Activated naive CD8-positive, alpha-beta T cell treated with anti-CD3 and anti-CD28 coated beads for 36 hours (primary cell): ENCODE results near the gene USP22. TPM values are rescaled to one million over a fixed set of nuclear protein-coding genes. Genes with fewer than 3 reads are reported as not detected.
"Not testable (repeated sequence)": the region's sequence is repeated elsewhere in the genome, so short reads cannot be mapped to it uniquely, and the experiment has no call there.

Experiments
- DNase-seq: peaks from one replicate; pipeline ENCODE4 v3.0.0; 2021
- H3K27ac Mint-ChIP-seq: one replicate; pipeline ENCODE4 v1.8.0; 2022; ENCODE audit warnings: mild to moderate bottlenecking, moderate library complexity, mixed read lengths
- H3K27me3 Mint-ChIP-seq: one replicate; pipeline ENCODE4 v1.8.0; 2022; ENCODE audit warnings: mild to moderate bottlenecking, mixed read lengths
- H3K36me3 Mint-ChIP-seq: one replicate; pipeline ENCODE4 v1.8.0; 2021; ENCODE audit warnings: mild to moderate bottlenecking, mixed read lengths
- H3K4me1 Mint-ChIP-seq: one replicate; pipeline ENCODE4 v1.8.0; 2021; ENCODE audit warnings: mixed read lengths
- H3K4me3 Mint-ChIP-seq: one replicate; pipeline ENCODE4 v1.8.0; 2022; ENCODE audit warnings: mild to moderate bottlenecking, moderate library complexity, mixed read lengths
- H3K9me3 Mint-ChIP-seq: one replicate; pipeline ENCODE4 v1.8.0; 2022; ENCODE audit warnings: mixed read lengths
- total RNA-seq, 2 experiments: library from RNA; stranded (reverse); gene quantifications; one replicate each; pipeline ENCODE4 v1.2.3, GENCODE V29; 2021

Gene USP22
- total RNA-seq, 2 experiments from 2014 or later: 178 to 183 TPM

DNA sequence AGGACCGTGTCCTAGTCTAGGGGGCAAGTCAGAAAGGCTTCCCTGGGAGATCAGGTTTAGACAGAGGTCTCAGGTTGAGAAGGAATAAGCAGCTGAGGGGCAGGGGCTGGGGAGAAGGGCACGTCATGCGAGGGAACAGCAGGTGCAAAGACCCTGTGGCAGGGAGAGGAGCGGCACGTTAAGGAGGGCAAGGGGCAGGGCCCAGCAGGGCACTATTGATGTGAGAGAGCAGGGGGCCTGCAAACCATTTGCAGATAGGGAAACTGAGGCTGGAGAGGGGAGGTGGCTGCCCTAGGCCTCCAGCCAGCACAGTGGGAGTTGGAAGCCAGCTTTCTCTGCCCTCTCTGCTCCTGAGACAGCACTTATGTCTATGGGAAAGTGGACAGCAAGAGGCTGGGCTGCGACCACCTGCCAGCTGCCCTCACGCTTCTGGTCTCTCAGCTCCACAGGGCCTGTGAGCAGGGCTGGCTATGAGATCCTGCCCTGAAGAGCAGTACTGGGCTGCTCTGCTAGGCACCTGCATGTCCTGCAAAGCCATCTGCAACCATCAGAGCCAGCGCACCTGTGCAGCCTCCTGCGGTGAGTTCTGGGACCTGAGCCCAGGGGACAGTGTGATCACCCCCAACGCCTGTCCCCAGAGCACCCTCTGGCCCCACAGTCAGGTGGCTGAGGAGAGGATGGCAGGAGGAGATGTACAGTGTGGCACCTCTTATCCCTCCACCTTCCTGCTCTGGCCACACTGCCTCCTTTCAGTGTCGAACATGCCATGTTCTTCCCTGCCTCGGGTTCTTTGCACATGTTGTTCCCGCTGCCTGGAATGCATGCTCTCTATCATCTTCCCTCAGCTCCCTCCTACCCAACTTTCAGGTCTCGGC, 61.5 kb downstream of the USP22 start:
- no peaks in the 10 kb centered on the region for H3K36me3 Mint-ChIP-seq
- DNase-seq: no peak
- no peak overlapping the region for H3K27ac Mint-ChIP-seq
- peaks cover 20% of the 10 kb centered on the region for H3K27me3 Mint-ChIP-seq
- H3K4me1 Mint-ChIP-seq: no peaks in the 10 kb centered on the region
- no peak overlapping the region for H3K4me3 Mint-ChIP-seq
- H3K9me3 Mint-ChIP-seq: no peaks in the 10 kb centered on the region

DNA sequence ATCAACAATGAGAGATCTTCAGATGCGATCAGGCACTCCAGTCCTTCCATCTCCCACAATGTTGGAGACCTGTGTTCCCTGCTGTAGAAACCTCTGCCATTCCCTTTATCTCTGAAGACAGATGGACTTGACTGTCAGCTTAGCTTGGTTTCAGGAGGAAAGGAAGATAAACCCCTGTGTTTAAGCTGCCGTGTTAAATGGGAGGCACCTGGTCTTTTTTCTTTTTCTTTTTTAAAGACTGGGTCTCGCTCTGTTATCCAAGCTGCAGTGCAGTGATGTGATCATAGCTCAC, 63.1 kb downstream of the USP22 start:
- Mint-ChIP-seq H3K36me3 (no peaks in the 10 kb centered on the region), H3K9me3 (no peaks in the 10 kb centered on the region), H3K4me3 (no peak overlapping the region), H3K4me1 (no peaks in the 10 kb centered on the region), H3K27ac (no peak overlapping the region), H3K27me3 (peaks cover 25% of the 10 kb centered on the region)
- DNase-seq: no peak

DNA sequence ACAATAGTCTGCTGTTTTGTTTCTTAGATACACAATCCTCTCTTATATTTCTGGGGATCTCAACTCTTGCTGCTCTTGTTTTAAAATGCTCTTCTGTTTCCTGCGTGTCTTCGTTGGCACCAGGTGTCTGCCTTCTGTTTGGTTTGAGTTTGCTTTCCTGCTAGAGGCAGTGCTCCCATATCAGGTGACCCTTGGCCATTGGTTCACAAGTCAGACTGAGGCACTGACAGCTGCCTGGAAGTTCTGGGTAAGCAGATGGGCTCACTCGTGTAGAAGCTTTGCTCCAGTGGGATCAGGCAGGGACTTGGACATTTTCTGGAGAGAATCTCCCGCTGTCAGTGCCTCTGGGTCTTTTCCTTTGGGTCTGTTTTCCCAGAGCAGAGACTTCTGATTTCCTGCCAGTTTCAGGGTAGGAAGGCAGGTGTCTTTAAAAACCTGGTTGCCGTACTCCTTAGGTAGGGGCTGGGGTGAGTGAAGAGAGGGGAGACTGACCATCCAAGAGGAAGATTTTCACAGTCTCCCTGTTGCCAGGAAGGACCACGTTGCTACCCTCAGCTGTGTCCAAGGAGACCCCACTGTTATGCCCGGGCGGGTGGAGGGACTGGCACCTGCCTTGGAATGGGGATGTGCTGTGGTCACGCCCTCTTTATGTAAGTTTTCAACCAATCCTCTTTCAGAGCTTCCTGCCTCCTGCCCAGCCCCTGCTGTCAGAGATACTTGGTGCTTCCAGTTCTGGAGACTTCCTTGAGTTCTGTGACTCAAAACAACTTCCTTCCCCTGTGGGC, 63.6 kb downstream of the USP22 start:
- not testable (repeated sequence) for H3K4me3 Mint-ChIP-seq, H3K4me1 Mint-ChIP-seq, H3K9me3 Mint-ChIP-seq, H3K36me3 Mint-ChIP-seq, H3K27ac Mint-ChIP-seq, DNase-seq
- peaks cover 25% of the 10 kb centered on the region for H3K27me3 Mint-ChIP-seq

DNA sequence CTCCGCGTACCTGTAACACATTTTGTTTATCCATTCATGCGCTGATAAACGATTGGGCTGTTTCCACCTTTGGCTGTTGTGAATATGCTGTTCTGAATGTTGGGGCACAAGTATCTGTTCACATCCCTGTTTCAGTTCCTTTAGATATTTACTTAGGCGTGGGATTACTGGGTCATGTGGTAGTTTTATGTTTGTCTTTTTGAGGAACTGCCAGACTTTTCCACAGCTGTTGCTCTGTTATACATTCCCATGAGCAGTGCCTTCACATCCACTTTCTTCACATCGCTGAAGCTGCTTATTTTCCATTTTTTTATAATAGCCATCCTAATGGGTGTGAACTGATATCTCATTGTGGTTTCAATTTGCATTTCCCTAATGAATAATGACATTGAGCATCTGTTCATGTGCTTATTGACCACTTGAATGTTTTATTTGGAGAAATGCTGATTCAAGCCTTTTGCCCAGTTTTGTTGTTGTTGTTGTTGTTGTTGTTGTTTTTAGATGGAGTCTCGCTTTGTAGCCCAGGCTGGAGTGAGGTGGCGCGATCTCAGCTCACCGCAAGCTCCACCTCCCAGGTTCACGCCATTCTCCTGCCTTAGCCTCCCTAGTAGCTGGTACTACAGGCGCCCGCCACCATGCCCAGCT, 65.1 kb downstream of the USP22 start:
- H3K36me3 Mint-ChIP-seq, DNase-seq, H3K9me3 Mint-ChIP-seq, H3K4me3 Mint-ChIP-seq, H3K27ac Mint-ChIP-seq, H3K4me1 Mint-ChIP-seq: not testable (repeated sequence)
- H3K27me3 Mint-ChIP-seq: peaks cover 25% of the 10 kb centered on the region

DNA sequence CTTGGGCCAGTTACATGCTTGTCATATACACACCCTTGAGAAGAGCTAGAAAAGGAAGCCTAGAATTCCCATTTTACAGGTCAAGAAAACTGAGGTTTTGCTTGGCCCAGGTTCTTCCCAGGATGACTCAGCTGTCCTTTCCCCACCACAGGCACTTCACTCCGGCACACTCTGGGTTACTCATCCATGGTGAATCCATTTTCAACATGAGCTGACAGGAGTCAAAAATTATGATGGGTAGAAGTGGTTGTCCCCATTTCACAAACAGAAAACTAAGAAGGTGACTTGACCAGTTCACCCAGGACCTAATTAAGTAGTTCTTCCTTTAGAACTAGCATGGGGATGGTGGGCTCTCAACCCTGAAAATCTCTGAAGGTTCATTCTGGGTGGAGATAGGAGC, 67.2 kb downstream of the USP22 start:
- peaks cover 17% of the 10 kb centered on the region for H3K27me3 Mint-ChIP-seq
- no peak overlapping the region for H3K4me3 Mint-ChIP-seq
- no peaks in the 10 kb centered on the region for H3K9me3 Mint-ChIP-seq
- no peak for DNase-seq
- no peaks in the 10 kb centered on the region for H3K4me1 Mint-ChIP-seq
- no peaks in the 10 kb centered on the region for H3K36me3 Mint-ChIP-seq
- no peak overlapping the region for H3K27ac Mint-ChIP-seq

DNA sequence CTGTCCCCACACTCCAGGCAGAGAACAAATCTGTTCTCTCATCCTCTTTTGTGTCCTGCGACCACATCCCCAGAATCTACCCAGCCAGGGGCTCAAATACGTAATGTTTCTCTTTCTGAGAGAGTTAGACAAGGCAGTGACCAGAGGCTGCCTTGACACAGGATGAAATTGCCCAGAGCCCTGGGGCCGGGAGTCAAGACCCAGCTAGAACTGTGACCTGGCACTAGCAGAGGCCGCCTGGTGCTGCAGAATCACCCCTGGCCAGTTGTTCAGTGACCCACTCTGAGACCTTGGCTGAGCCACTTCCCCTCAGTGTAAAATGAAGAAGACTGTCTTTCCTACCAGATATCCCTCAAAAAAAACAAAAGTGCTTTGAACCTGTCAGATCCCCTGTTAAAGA, 72.5 kb downstream of the USP22 start:
- Mint-ChIP-seq H3K4me3 (no peak overlapping the region), H3K9me3 (no peaks in the 10 kb centered on the region), H3K27me3 (no peaks in the 10 kb centered on the region), H3K4me1 (peaks cover 11% of the 10 kb centered on the region), H3K36me3 (no peaks in the 10 kb centered on the region), H3K27ac (no peak overlapping the region)
- DNase-seq: no peak

DNA sequence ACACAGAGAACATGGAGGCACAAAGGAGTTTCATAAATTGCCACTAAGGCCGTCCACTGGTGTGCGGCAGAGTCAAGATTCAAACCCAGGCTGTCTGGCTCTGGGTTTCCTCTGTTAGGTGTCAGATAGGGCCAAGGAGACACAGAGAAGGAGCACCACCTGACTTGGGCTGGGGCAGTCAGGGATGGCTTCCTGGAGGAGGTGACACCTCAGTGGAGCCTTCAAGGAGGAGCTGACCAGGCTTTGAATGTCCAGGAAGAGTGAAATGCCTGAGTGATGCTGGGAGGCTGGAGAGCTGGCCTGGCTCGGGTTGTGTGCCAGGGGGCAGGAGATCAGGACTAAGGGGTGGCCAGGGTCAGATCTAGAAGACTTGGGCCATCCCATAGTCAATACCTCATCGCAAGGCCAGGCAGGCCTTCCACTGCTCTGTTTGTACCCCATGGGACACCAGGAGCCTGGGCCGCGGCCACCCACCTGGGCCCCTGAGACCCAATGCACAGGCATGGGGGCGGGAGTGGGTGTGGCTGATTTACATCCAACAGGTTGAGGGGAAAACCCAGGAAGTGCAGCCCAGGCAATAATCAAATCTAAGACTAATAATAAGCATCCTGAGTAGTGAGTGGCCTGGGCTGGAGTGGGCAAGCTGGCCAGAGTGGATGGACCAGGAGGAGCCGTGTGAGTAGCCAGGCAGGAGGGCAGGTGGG, 73.7 kb downstream of the USP22 start:
- H3K27ac Mint-ChIP-seq: no peak overlapping the region
- H3K4me1 Mint-ChIP-seq: peaks cover 11% of the 10 kb centered on the region
- H3K27me3 Mint-ChIP-seq: peaks cover 3% of the 10 kb centered on the region
- no peak for DNase-seq
- no peaks in the 10 kb centered on the region for H3K9me3 Mint-ChIP-seq
- no peaks in the 10 kb centered on the region for H3K36me3 Mint-ChIP-seq
- no peak overlapping the region for H3K4me3 Mint-ChIP-seq

DNA sequence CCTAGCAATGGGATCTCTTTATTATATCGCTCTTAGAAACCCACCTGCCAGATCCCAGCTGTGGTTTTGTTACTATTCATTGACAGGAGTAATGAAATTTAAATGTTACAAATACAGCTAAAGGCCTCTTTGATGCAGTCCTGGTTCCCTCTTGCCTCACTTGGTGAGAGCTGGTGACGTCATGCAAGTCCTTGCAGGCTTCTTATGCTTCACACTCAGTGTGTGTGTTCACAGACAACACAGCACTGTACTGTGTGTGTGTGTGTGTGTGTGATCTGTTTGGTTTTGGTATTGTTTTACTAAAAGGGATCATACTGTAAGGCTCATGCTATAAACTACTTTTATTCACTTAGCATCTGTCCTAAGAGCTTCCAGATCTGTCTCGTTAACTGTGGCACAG, 75.0 kb downstream of the USP22 start:
- Mint-ChIP-seq H3K27ac (no peak overlapping the region), H3K4me3 (no peak overlapping the region), H3K4me1 (peaks cover 11% of the 10 kb centered on the region), H3K27me3 (peaks cover 3% of the 10 kb centered on the region), H3K9me3 (no peaks in the 10 kb centered on the region), H3K36me3 (no peaks in the 10 kb centered on the region)
- no peak for DNase-seq

DNA sequence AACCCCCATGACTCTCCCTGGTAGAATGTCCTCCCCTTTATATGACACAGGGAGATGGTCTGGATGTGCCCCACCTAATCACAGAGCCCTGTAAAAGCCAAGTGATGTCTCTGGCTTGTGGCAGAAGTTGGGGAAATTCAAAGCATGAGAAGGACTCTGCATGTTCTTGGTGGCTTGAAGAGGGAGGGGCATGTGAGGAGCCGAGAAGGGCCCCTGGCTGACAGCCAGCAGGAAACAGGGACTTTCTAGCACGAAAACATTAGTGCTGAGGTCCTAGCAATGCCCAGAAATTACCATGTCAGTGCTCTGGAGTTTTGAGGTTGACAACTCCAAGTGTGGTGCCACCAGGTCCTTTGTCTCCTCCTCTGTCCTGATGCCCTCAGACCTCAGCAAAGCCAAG, 75.9 kb downstream of the USP22 start:
- Mint-ChIP-seq H3K27ac (no peak overlapping the region), H3K4me1 (peaks cover 11% of the 10 kb centered on the region), H3K36me3 (no peaks in the 10 kb centered on the region), H3K27me3 (peaks cover 3% of the 10 kb centered on the region), H3K9me3 (no peaks in the 10 kb centered on the region), H3K4me3 (no peak overlapping the region)
- DNase-seq: peak; percentile 11

DNA sequence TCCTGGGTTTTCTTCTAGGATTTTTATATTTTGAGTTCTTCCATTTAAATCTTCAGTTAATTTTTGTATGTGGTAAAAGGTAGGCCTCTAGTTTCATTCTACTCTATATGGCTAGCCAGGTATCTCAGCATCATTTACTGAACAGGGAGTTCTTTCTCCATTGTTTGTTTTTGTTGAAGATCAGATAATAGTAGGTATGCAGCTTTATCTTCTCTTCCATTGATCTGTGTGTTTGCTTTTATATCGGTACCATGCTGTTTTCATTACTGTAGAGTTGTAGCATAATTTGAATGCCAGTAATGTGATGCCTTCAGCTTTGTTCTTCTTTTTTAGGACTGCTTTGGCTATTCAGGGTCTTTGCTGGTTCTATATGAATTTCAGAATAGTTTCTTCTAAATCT, 77.3 kb downstream of the USP22 start:
- DNase-seq: no peak
- H3K4me1 Mint-ChIP-seq: peaks cover 11% of the 10 kb centered on the region
- peaks cover 3% of the 10 kb centered on the region for H3K27me3 Mint-ChIP-seq
- H3K36me3 Mint-ChIP-seq: no peaks in the 10 kb centered on the region
- no peak overlapping the region for H3K27ac Mint-ChIP-seq
- no peak overlapping the region for H3K4me3 Mint-ChIP-seq
- H3K9me3 Mint-ChIP-seq: no peaks in the 10 kb centered on the region

DNA sequence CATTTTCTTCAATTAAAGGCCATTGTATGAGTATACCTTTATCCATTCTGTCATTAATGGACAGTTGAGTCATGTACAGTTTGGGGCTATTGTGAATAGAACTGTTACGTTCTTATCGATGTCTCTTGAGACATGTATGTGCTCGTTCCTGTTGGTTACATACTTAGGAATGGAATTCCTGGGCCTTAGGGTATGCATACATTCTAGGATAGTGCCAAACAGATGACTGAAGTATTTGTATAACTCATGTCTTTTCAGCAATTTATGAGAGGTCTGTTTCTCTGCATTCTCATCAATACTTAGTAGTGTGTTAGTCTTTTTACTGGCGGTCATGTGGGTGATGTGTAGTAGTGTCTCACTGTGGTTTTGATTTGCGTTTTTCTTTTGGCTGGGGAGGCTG, 81.2 kb downstream of the USP22 start:
- Mint-ChIP-seq H3K36me3 (no peaks in the 10 kb centered on the region), H3K27me3 (peaks cover 15% of the 10 kb centered on the region)

DNA sequence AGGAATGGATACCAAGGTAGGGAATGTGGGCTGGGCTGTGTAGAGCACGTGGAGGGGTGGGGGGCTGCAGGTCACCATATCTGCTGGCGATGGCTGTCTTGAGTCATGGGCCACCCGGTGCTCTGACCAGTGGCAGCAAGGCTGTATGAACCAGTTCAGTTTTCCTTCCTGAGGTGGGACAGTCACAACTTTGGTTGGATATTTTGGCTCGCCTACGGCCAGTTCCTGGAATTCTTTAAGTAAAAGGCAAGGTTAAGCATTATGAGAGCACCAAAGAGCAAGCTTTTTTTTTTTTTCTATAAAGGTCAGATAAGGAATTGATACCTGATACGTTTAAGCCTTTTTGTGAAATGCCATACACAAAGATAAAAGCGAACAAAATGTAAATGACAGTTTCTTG, 81.9 kb downstream of the USP22 start:
- H3K4me1 Mint-ChIP-seq: no peaks in the 10 kb centered on the region
- no peak overlapping the region for H3K4me3 Mint-ChIP-seq
- H3K36me3 Mint-ChIP-seq: no peaks in the 10 kb centered on the region
- peaks cover 20% of the 10 kb centered on the region for H3K27me3 Mint-ChIP-seq
- H3K27ac Mint-ChIP-seq: no peak overlapping the region
- DNase-seq: no peak
- no peaks in the 10 kb centered on the region for H3K9me3 Mint-ChIP-seq

More for the DNA sequence above, 81.2 kb downstream of the USP22 start:
- Mint-ChIP-seq H3K4me1 (peaks cover under 1% of the 10 kb centered on the region), H3K4me3 (no peak overlapping the region), H3K27ac (no peak overlapping the region), H3K9me3 (no peaks in the 10 kb centered on the region)
- DNase-seq: no peak

DNA sequence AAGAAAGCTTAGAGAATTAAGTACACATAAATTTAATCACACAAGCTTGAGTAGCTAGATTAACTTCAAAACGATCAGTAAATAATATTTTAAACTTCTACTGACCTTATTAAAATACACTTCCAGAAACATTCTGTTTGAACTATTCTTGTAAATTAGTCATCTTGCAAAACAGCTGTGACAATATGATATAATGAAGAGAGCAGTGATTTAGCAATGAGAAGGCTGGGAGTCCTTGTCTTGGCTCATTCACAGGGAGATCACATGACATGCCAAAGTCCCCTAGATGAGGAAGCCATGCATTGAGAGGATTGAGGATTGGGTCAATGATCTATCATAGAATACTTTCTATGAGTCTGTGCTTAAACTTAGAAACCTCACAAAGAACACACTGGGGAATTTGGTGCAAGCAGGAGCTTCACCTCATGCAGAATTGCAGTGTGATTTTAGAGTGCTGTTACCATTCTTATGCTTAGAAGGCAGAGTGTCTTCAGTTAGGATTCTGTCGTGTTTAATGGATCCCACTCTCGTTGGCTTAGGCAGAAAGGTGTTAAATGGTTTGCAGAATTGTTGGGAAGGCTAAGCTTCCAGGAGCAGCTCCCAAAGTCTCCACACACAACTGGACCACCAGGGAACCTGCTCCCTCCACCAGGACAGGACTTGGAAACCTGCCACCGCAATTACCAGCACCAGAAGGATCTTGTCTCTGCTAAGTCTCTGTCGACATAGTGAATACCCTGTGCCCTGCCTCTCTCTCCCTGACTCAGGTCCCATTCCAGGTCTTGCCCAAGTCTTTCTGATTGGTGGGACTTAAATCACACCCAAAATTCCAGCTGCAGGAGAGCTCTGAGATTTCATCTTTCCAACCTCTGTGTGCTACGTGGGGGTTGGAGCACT, 87.1 kb downstream of the USP22 start:
- Mint-ChIP-seq H3K27me3 (peaks cover 26% of the 10 kb centered on the region), H3K4me3 (no peak overlapping the region), H3K9me3 (no peaks in the 10 kb centered on the region), H3K4me1 (no peaks in the 10 kb centered on the region), H3K27ac (no peak overlapping the region), H3K36me3 (no peaks in the 10 kb centered on the region)
- DNase-seq: no peak

DNA sequence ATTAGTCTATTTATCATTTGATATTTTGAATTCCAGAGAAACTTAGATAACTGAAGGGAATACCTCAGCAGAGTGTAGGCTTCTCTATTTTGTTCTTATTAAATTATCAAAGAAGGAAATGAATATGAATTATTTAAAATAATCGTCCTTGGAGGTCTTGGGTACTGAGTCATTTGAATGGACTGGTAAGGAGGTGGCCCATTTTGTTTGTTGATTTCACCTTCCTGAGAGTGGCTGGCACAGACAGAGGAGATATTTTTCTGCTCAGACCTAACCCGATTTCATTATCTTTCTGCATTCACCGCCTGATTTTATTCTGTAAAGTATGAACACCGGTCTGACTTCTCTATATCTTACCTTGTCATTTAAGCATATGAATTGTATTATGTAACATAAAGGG, 88.0 kb downstream of the USP22 start:
- Mint-ChIP-seq H3K27ac (no peak overlapping the region), H3K9me3 (no peaks in the 10 kb centered on the region), H3K4me1 (no peaks in the 10 kb centered on the region), H3K36me3 (no peaks in the 10 kb centered on the region), H3K4me3 (no peak overlapping the region), H3K27me3 (peaks cover 27% of the 10 kb centered on the region)
- DNase-seq: no peak
